ENCODE data around the gene CDH4.

CDH4 gene

GRCh38 chr20:61780066-61780465, 528.0 kb downstream of the CDH4 start:
- no peak for TF ChIP-seq ZFX (IDR thresholded peaks at IDR 0.05; ENCODE audit: borderline replicate concordance)
- TF ChIP-seq CTCF (IDR thresholded peaks at IDR 0.05): no peak
- no peak overlapping the region for H3K27ac ChIP-seq

- H3K27ac ChIP-seq: no peak overlapping the region
- no peak for TF ChIP-seq ZFX (IDR thresholded peaks at IDR 0.05; ENCODE audit: borderline replicate concordance)
Observed at GRCh38 chr20:61784801-61785566, 532.9 kb downstream of the CDH4 start.

GRCh38 chr20:61785567-61785816, 533.4 kb downstream of the CDH4 start:
- TF ChIP-seq ZFX (IDR thresholded peaks at IDR 0.05; ENCODE audit: borderline replicate concordance) (no peak), CTCF (IDR thresholded peaks at IDR 0.05) (no peak)
- no peak overlapping the region for H3K27ac ChIP-seq

GRCh38 chr20:61786230-61786629, 534.2 kb downstream of the CDH4 start:
- TF ChIP-seq ZFX (IDR thresholded peaks at IDR 0.05; ENCODE audit: borderline replicate concordance) (no peak), CTCF (IDR thresholded peaks at IDR 0.05) (no peak)
- H3K27ac ChIP-seq: no peak overlapping the region

GRCh38 chr20:61788343-61788742, 536.3 kb downstream of the CDH4 start:
- H3K27ac ChIP-seq: no peak overlapping the region
- TF ChIP-seq ZFX (IDR thresholded peaks at IDR 0.05; ENCODE audit: borderline replicate concordance) (no peak), CTCF (IDR thresholded peaks at IDR 0.05) (no peak)

GRCh38 chr20:61789329-61789728, 537.3 kb downstream of the CDH4 start:
- no peak overlapping the region for H3K27ac ChIP-seq
- TF ChIP-seq ZFX (IDR thresholded peaks at IDR 0.05; ENCODE audit: borderline replicate concordance) (no peak), CTCF (IDR thresholded peaks at IDR 0.05) (no peak)

- TF ChIP-seq ZFX (IDR thresholded peaks at IDR 0.05; ENCODE audit: borderline replicate concordance) (no peak), CTCF (IDR thresholded peaks at IDR 0.05) (no peak)
- H3K27ac ChIP-seq: no peak overlapping the region
Observed at GRCh38 chr20:61790116-61790827, 538.2 kb downstream of the CDH4 start.
